ENCODE results near the gene OST4. TPM values are rescaled to one million over a fixed set of nuclear protein-coding genes. Genes with fewer than 3 reads are reported as not detected.
"Not testable (repeated sequence)": the region's sequence is repeated elsewhere in the genome, so short reads cannot be mapped to it uniquely, and the experiment has no call there.

OST4 gene
- 247 and 491 TPM in 2 replicates for total RNA-seq (2014; rRNA removed; shearing (Covaris generic))

GRCh38 chr2:27071277-27071989 lies at the start of gene OST4:
OST4 (minus strand) TSS chr2:27071654.
- peak; percentile 88 for DNase-seq (ENCODE audit: low read depth)

GRCh38 chr2:27119330-27119670 lies 47.8 kb upstream of the OST4 start:
- DNase-seq (ENCODE audit: low read depth), result not testable (repeated sequence)

GRCh38 chr2:27118525-27119329 lies 47.3 kb upstream of the OST4 start, which contains the start of gene CGREF1:
CGREF1 (minus strand) TSS chr2:27119128; CDS start chr2:27104366, 14,762 bp downstream.
- no peak for DNase-seq (ENCODE audit: low read depth)

GRCh38 chr2:27117995-27118524 lies 46.6 kb upstream of the OST4 start:
- DNase-seq (ENCODE audit: low read depth), result no peak

- peak; percentile 7 for DNase-seq (ENCODE audit: low read depth)
Observed at GRCh38 chr2:27115519-27115918, 44.1 kb upstream of the OST4 start.

- DNase-seq (ENCODE audit: low read depth), result not testable (repeated sequence)
Observed at GRCh38 chr2:27111392-27112078, 40.1 kb upstream of the OST4 start.

- not testable (repeated sequence) for DNase-seq (ENCODE audit: low read depth)
Observed at GRCh38 chr2:27110603-27111352, 39.3 kb upstream of the OST4 start.

GRCh38 chr2:27109083-27109482 lies 37.6 kb upstream of the OST4 start:
- DNase-seq (ENCODE audit: low read depth), result no peak

GRCh38 chr2:27108221-27108620 lies 36.8 kb upstream of the OST4 start:
- no peak for DNase-seq (ENCODE audit: low read depth)

- DNase-seq (ENCODE audit: low read depth), result no peak
Observed at GRCh38 chr2:27105981-27106380, 34.5 kb upstream of the OST4 start.

GRCh38 chr2:27102329-27102728 lies 30.9 kb upstream of the OST4 start:
- no peak for DNase-seq (ENCODE audit: low read depth)

GRCh38 chr2:27100036-27100435 lies 28.6 kb upstream of the OST4 start:
- DNase-seq (ENCODE audit: low read depth), result no peak

- DNase-seq (ENCODE audit: low read depth), result no peak
Observed at GRCh38 chr2:27099334-27099955, 28.0 kb upstream of the OST4 start.

GRCh38 chr2:27097341-27097740 lies 25.9 kb upstream of the OST4 start:
- DNase-seq (ENCODE audit: low read depth), result no peak

- DNase-seq (ENCODE audit: low read depth), result no peak
Observed at GRCh38 chr2:27096748-27097297, 25.4 kb upstream of the OST4 start.

- DNase-seq (ENCODE audit: low read depth), result peak; percentile 36
Observed at GRCh38 chr2:27095745-27096651, 24.5 kb upstream of the OST4 start.

GRCh38 chr2:27095427-27095744 lies 23.9 kb upstream of the OST4 start:
- DNase-seq (ENCODE audit: low read depth), result no peak

GRCh38 chr2:27094353-27094984 lies 23.0 kb upstream of the OST4 start:
- DNase-seq (ENCODE audit: low read depth), result no peak
